CD4-positive, alpha-beta T cell (primary cell): ENCODE measurements around the gene CERS6. TPM values are rescaled to one million over a fixed set of nuclear protein-coding genes. Genes with fewer than 3 reads are reported as not detected.

Source experiments
- ATAC-seq: fragments of 200-7000 bp; cut with Tn5 transposase; one replicate; pipeline ENCODE4 v1.10.0; 2022; ENCODE audit warnings: mild to moderate bottlenecking; ENCODE audit not compliant: poor library complexity
- CTCF ChIA-PET: fragments of 350-600 bp; sonication (Branson Sonifier 250); formaldehyde crosslinking; loops from one replicate; lab custom pipeline; 2021; ENCODE audit warnings: antibody characterized with exemption, inconsistent platforms; lab: Charles Lee
- POLR2A ChIA-PET: fragments of 350-600 bp; sonication (Branson Sonifier 250); formaldehyde crosslinking; loops from one replicate; lab custom pipeline; 2021; ENCODE audit warnings: antibody characterized with exemption, inconsistent platforms; lab: Charles Lee
- DNase-seq, 14 experiments: peaks; one replicate each; pipeline ENCODE4 v3.0.0-alpha.2; 2013 to 2020; ENCODE audit warnings: mixed read lengths in 2 of 14
- H3K27ac ChIP-seq, 2 donors: one replicate each; pipeline versions ENCODE4 v1.5.1 to v1.7.0; 2013; ENCODE audit warnings: low read length in 2 of 2, low read depth in 1 of 2, mild to moderate bottlenecking in 1 of 2
- H3K27me3 ChIP-seq, 2 experiments: 1 replicate in 1 of 2; 2 replicates in 1 of 2; pipeline versions ENCODE4 v1.6.1 to v1.7.0; 2013; ENCODE audit warnings: low read length in 2 of 2, control low read depth in 1 of 2, mild to moderate bottlenecking in 1 of 2, moderate library complexity in 1 of 2; ENCODE audit not compliant: insufficient read depth in 2 of 2, control insufficient read depth in 1 of 2
- H3K36me3 ChIP-seq: one replicate; pipeline ENCODE4 v1.6.1; 2013; ENCODE audit warnings: low read length, control low read depth; ENCODE audit not compliant: insufficient read depth
- H3K4me1 ChIP-seq: one replicate; pipeline ENCODE4 v1.6.1; 2013; ENCODE audit warnings: low read length, control low read depth; ENCODE audit not compliant: insufficient read depth
- H3K4me3 ChIP-seq: one replicate; pipeline ENCODE4 v1.5.1; 2013; ENCODE audit warnings: mild to moderate bottlenecking, low read length, moderate library complexity
- H3K9me3 ChIP-seq, 2 experiments: 1 replicate in 1 of 2; 2 replicates in 1 of 2; pipeline versions ENCODE4 v1.6.1 to v1.7.0; 2013; ENCODE audit warnings: low read length in 2 of 2, mild to moderate bottlenecking in 2 of 2, control low read depth in 1 of 2, moderate library complexity in 1 of 2; ENCODE audit not compliant: control insufficient read depth in 1 of 2, insufficient read depth in 1 of 2
- H3K27ac Mint-ChIP-seq: one replicate; pipeline ENCODE4 v1.8.0; 2020; ENCODE audit warnings: mixed read lengths
- H3K27me3 Mint-ChIP-seq: one replicate; pipeline ENCODE4 v1.8.0; 2021; ENCODE audit warnings: mixed read lengths
- H3K36me3 Mint-ChIP-seq: one replicate; pipeline ENCODE4 v1.8.0; 2021; ENCODE audit warnings: low read depth, mixed read lengths
- H3K4me1 Mint-ChIP-seq: one replicate; pipeline ENCODE4 v1.8.0; 2021; ENCODE audit warnings: low read depth, mixed read lengths
- H3K4me3 Mint-ChIP-seq: one replicate; pipeline ENCODE4 v1.8.0; 2020; ENCODE audit warnings: mild to moderate bottlenecking, mixed read lengths
- H3K9me3 Mint-ChIP-seq: one replicate; pipeline ENCODE4 v1.8.0; 2020; ENCODE audit warnings: mixed read lengths
- intact Hi-C, 2 experiments: fragments of 100-400 bp; cut with DNase I in 1 of 2; cut with micrococcal nuclease in 1 of 2; formaldehyde crosslinking; loops; one replicate each; pipeline versions ENCODE4 v1.15.1 to v1.9.0; 2023 to 2025; cut with DNase I, micrococcal nuclease
- total RNA-seq, 174 experiments: library from RNA in 2 of 174; stranded (reverse) in 2 of 174; gene quantifications; one replicate each; pipeline ENCODE4 v1.2.3 and lab custom pipeline; 2021 to 2026
- TF ChIP-seq, protein P1 (sequence below): fragments of 200-600 bp; IDR thresholded peaks from one replicate; pipeline ENCODE4 v1.8.0; 2022; ENCODE audit warnings: antibody characterized with exemption, mild to moderate bottlenecking

Gene CERS6
- total RNA-seq, 2 experiments from 2014 or later, result 16.9 to 17.9 TPM

DNA sequence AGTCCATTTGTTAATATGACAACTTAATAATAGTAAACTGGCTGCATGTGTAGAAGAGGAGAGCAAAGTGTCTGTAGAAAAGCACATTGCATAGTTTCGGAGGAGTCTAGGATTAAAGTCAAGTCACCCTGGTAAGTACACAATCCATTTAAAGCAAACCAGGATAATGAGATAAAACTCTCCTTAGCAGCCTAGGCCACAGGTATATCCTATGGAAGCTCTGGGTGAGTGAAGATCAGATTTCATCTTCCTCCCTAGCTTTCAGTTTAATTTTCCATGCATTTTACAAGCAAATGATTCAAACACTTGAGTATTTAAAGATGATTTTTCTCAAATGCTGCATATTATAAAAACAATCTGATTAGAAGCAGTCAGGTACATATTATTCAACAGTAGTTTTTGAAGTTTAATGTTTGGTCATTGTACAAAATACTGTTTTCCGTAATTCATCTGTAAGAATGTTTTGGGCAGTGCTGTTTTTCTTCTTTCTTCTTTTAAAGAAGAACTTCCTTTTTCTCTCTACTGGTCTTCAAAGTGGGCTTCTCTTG is 10.2 kb downstream of the CERS6 start:
- H3K4me3 Mint-ChIP-seq, result peak overlapping the region; percentile 8
- H3K36me3 ChIP-seq, result no peaks in the 10 kb centered on the region
- no peaks in the 10 kb centered on the region for H3K27me3 Mint-ChIP-seq
- peak overlapping the region; percentile 16 for H3K27ac Mint-ChIP-seq
- no peaks in the 10 kb centered on the region for H3K9me3 Mint-ChIP-seq
- ChIA-PET POLR2A (interaction anchor here (0.7 to 1.2 kb wide), 3 partner anchors 10 to 24 kb away, joined by 3 read pairs; no protein-coding TSS in a partner anchor), CTCF (no interaction called here)
- H3K4me1 ChIP-seq, result peaks cover 17% of the 10 kb centered on the region
- no peak overlapping the region for H3K4me3 ChIP-seq
- H3K27me3 ChIP-seq, result no peaks in the 10 kb centered on the region
- intact Hi-C loops, result no loop called here
- H3K4me1 Mint-ChIP-seq, result peaks cover 78% of the 10 kb centered on the region
- no peak for ATAC-seq
- DNase-seq, result no peak
- no peak overlapping the region for H3K27ac ChIP-seq
- TF ChIP-seq, protein P1, sequence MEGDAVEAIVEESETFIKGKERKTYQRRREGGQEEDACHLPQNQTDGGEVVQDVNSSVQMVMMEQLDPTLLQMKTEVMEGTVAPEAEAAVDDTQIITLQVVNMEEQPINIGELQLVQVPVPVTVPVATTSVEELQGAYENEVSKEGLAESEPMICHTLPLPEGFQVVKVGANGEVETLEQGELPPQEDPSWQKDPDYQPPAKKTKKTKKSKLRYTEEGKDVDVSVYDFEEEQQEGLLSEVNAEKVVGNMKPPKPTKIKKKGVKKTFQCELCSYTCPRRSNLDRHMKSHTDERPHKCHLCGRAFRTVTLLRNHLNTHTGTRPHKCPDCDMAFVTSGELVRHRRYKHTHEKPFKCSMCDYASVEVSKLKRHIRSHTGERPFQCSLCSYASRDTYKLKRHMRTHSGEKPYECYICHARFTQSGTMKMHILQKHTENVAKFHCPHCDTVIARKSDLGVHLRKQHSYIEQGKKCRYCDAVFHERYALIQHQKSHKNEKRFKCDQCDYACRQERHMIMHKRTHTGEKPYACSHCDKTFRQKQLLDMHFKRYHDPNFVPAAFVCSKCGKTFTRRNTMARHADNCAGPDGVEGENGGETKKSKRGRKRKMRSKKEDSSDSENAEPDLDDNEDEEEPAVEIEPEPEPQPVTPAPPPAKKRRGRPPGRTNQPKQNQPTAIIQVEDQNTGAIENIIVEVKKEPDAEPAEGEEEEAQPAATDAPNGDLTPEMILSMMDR, result no peak
- no peaks in the 10 kb centered on the region for H3K9me3 ChIP-seq
- H3K36me3 Mint-ChIP-seq, result no peaks in the 10 kb centered on the region

GRCh38 chr2:168466834-168467565 is 10.9 kb downstream of the CERS6 start:
- no peaks in the 10 kb centered on the region for H3K27me3 Mint-ChIP-seq

DNA sequence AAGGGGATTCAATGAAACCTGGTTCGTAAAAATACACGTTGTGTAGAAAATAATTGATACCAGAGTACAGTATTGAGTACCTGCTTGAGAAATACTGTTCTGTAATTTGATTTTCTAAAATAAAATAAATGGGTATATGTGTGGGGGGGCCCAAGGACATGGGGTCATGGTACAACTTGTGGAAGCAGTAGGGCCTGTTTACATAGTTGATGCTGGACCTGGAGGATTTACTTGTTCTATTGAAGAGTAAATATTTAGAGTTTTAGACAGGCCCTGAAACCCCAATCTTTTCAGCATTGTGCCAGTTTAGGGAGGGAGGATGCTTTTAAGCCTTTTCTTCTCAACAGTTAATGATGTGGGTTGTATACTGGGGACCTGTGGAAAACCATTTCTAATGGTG is 11.7 kb downstream of the CERS6 start:
- Histone ChIP-seq H3K27ac (no peak overlapping the region), H3K4me1 (peaks cover 17% of the 10 kb centered on the region), H3K27me3 (no peaks in the 10 kb centered on the region), H3K36me3 (no peaks in the 10 kb centered on the region), H3K9me3 (no peaks in the 10 kb centered on the region), H3K4me3 (no peak overlapping the region)
- H3K4me3 Mint-ChIP-seq, result no peak overlapping the region
- DNase-seq (no peak), ATAC-seq (no peak)
- CTCF ChIA-PET, result interaction anchor here (1.2 kb wide), 1 partner anchor 13 kb away, joined by 3 read pairs; no protein-coding TSS in a partner anchor
- no peaks in the 10 kb centered on the region for H3K9me3 Mint-ChIP-seq
- H3K36me3 Mint-ChIP-seq, result no peaks in the 10 kb centered on the region
- POLR2A ChIA-PET, result interaction anchor here (0.9 to 1.7 kb wide), 3 partner anchors 10 to 26 kb away, joined by 4 to 6 read pairs (median 5); partner anchors contain the start of gene CERS6
- no peaks in the 10 kb centered on the region for H3K27me3 Mint-ChIP-seq
- intact Hi-C loops, result no loop called here
- H3K27ac Mint-ChIP-seq, result no peak overlapping the region
- TF ChIP-seq, protein P1, result no peak
- peaks cover 81% of the 10 kb centered on the region for H3K4me1 Mint-ChIP-seq

More at GRCh38 chr2:168466834-168467565, 10.9 kb downstream of the CERS6 start:
- intact Hi-C loops, result no loop called here
- Histone ChIP-seq H3K4me1 (peaks cover 17% of the 10 kb centered on the region), H3K27me3 (no peaks in the 10 kb centered on the region), H3K9me3 (no peaks in the 10 kb centered on the region), H3K4me3 (no peak overlapping the region), H3K27ac (no peak overlapping the region), H3K36me3 (no peaks in the 10 kb centered on the region)
- ATAC-seq (no peak), DNase-seq (no peak)
- ChIA-PET CTCF (interaction anchor here (1.2 kb wide), 1 partner anchor 14 kb away, joined by 3 read pairs; no protein-coding TSS in a partner anchor), POLR2A (interaction anchor here (0.9 to 1.2 kb wide), 4 partner anchors 9 to 26 kb away, joined by 3 to 5 read pairs (median 4); no protein-coding TSS in a partner anchor)
- Mint-ChIP-seq H3K36me3 (no peaks in the 10 kb centered on the region), H3K4me3 (peak overlapping the region; percentile 8), H3K4me1 (peaks cover 77% of the 10 kb centered on the region), H3K27ac (peak overlapping the region; percentile 16), H3K9me3 (no peaks in the 10 kb centered on the region)
- TF ChIP-seq, protein P1, result no peak
